H9 (cell line): ENCODE data around the gene FHOD3. TPM values are rescaled to one million over a fixed set of nuclear protein-coding genes. Genes with fewer than 3 reads are reported as not detected.

ENCODE experiments used
- DNase-seq: peaks from one replicate; pipeline ENCODE4 v3.0.0-alpha.2; 2017
- H2AFZ ChIP-seq: one replicate; pipeline ENCODE4 v1.6.1; 2013; ENCODE audit warnings: mild to moderate bottlenecking, low read length, control low read depth, moderate library complexity
- H2AK5ac ChIP-seq: 2 replicates; pipeline ENCODE4 v1.6.1; 2013; ENCODE audit warnings: low read length, control low read depth, mixed read lengths; ENCODE audit not compliant: insufficient read length
- H2BK120ac ChIP-seq: one replicate; pipeline ENCODE4 v1.6.1; 2013; ENCODE audit warnings: low read depth, mild to moderate bottlenecking, low read length, control low read depth, inconsistent platforms; ENCODE audit not compliant: poor library complexity, severe bottlenecking
- H2BK12ac ChIP-seq: 2 replicates; pipeline ENCODE4 v1.6.1; 2013; ENCODE audit warnings: low read length, control low read depth, mixed read lengths, low read depth; ENCODE audit not compliant: insufficient read length
- H2BK15ac ChIP-seq: 2 replicates; pipeline ENCODE4 v1.6.1; 2013; ENCODE audit warnings: low read depth, low read length, control low read depth
- H2BK20ac ChIP-seq: one replicate; pipeline ENCODE4 v1.6.1; 2013; ENCODE audit warnings: low read depth, mild to moderate bottlenecking, low read length, control low read depth, inconsistent platforms; ENCODE audit not compliant: poor library complexity, severe bottlenecking
- H2BK5ac ChIP-seq: 2 replicates; pipeline ENCODE4 v1.6.1; 2013; ENCODE audit warnings: low read length, control low read depth, mixed read lengths; ENCODE audit not compliant: insufficient read length
- H3K14ac ChIP-seq: 2 replicates; pipeline ENCODE4 v1.6.1; 2013; ENCODE audit warnings: low read length, control low read depth; ENCODE audit not compliant: insufficient read depth
- H3K18ac ChIP-seq: 2 replicates; pipeline ENCODE4 v1.6.1; 2013; ENCODE audit warnings: low read depth, mild to moderate bottlenecking, mixed read lengths, low read length, control low read depth; ENCODE audit not compliant: insufficient read length
- H3K23ac ChIP-seq: 2 replicates; pipeline ENCODE4 v1.6.1; 2013; ENCODE audit warnings: low read length, control low read depth, mixed read lengths, low read depth; ENCODE audit not compliant: insufficient read length
- H3K23me2 ChIP-seq: 2 replicates; pipeline ENCODE4 v1.6.1; 2013; ENCODE audit warnings: low read depth, mild to moderate bottlenecking, mixed read lengths, low read length, control low read depth; ENCODE audit not compliant: insufficient read length, poor library complexity, severe bottlenecking
- H3K27ac ChIP-seq: 2 replicates; pipeline ENCODE4 v1.5.1; 2013; ENCODE audit warnings: low read length, control low read depth, mixed read lengths, low read depth; ENCODE audit not compliant: insufficient read length
- H3K27me3 ChIP-seq: 2 replicates; pipeline ENCODE4 v1.6.1; 2013; ENCODE audit warnings: low read length, control low read depth, inconsistent platforms; ENCODE audit not compliant: insufficient read depth
- H3K4ac ChIP-seq: 2 replicates; pipeline ENCODE4 v1.6.1; 2013; ENCODE audit warnings: low read depth, mild to moderate bottlenecking, control low read depth, inconsistent platforms, low read length, moderate library complexity
- H3K4me1 ChIP-seq: 2 replicates; pipeline ENCODE4 v1.6.1; 2013; ENCODE audit warnings: low read length, control low read depth, inconsistent platforms; ENCODE audit not compliant: insufficient read depth
- H3K4me2 ChIP-seq: 2 replicates; pipeline ENCODE4 v1.6.1; 2013; ENCODE audit warnings: low read length, control low read depth, mixed read lengths; ENCODE audit not compliant: insufficient read length, insufficient read depth
- H3K56ac ChIP-seq: 2 replicates; pipeline ENCODE4 v1.6.1; 2013; ENCODE audit warnings: low read depth, mild to moderate bottlenecking, mixed read lengths, low read length, control low read depth; ENCODE audit not compliant: insufficient read length
- H3K79me1 ChIP-seq: 2 replicates; pipeline ENCODE4 v1.6.1; 2013; ENCODE audit warnings: low read depth, mild to moderate bottlenecking, moderate library complexity, low read length, control low read depth, inconsistent platforms; ENCODE audit not compliant: insufficient read depth, poor library complexity, severe bottlenecking
- H3K79me2 ChIP-seq: 2 replicates; pipeline ENCODE4 v1.6.1; 2013; ENCODE audit warnings: low read length, control low read depth, inconsistent platforms; ENCODE audit not compliant: insufficient read depth
- H3K9ac ChIP-seq: 2 replicates; pipeline ENCODE4 v1.6.1; 2013; ENCODE audit warnings: low read length, control low read depth, mixed read lengths; ENCODE audit not compliant: insufficient read length; ENCODE audit errors: extremely low read depth
- H3K9me3 ChIP-seq: one replicate; pipeline ENCODE4 v1.6.1; 2013; ENCODE audit warnings: low read depth, low read length, inconsistent platforms; ENCODE audit not compliant: control insufficient read depth
- H3T11ph ChIP-seq: one replicate; pipeline ENCODE4 v1.6.1; 2013; ENCODE audit warnings: mild to moderate bottlenecking, low read length, control low read depth, inconsistent platforms
- H4K20me1 ChIP-seq: one replicate; pipeline ENCODE4 v1.6.1; 2013; ENCODE audit not compliant: control insufficient read depth, insufficient read length, insufficient read depth
- H4K5ac ChIP-seq: 2 replicates; pipeline ENCODE4 v1.6.1; 2013; ENCODE audit warnings: low read depth, mild to moderate bottlenecking, mixed read lengths, low read length, control low read depth; ENCODE audit not compliant: insufficient read length
- H4K8ac ChIP-seq: replicated peaks from 2 replicates; pipeline ENCODE4 v1.6.1; 2013; ENCODE audit warnings: low read length, control low read depth, mixed read lengths, low read depth; ENCODE audit not compliant: insufficient read length
- H4K91ac ChIP-seq: 2 replicates; pipeline ENCODE4 v1.6.1; 2013; ENCODE audit warnings: low read depth, mild to moderate bottlenecking, moderate library complexity, mixed read lengths, low read length, control low read depth; ENCODE audit not compliant: insufficient read length
- H3K27ac Mint-ChIP-seq, 3 experiments: 2 replicates in 2 of 3; 3 replicates in 1 of 3; pipeline ENCODE4 v1.8.0; 2020 to 2021; ENCODE audit warnings: mixed read lengths in 3 of 3, mild to moderate bottlenecking in 1 of 3, moderate library complexity in 1 of 3
- H3K27me3 Mint-ChIP-seq: 2 replicates; pipeline ENCODE4 v1.8.0; 2021; ENCODE audit warnings: low read depth, mild to moderate bottlenecking, moderate library complexity, mixed read lengths
- H3K36me3 Mint-ChIP-seq, 3 experiments: 2 replicates in 2 of 3; 3 replicates in 1 of 3; pipeline ENCODE4 v1.8.0; 2020 to 2021; ENCODE audit warnings: low read depth in 3 of 3, mixed read lengths in 3 of 3; ENCODE audit not compliant: insufficient read depth in 1 of 3
- H3K4me1 Mint-ChIP-seq, 2 experiments: 2 replicates each; pipeline ENCODE4 v1.8.0; 2020; ENCODE audit warnings: mixed read lengths in 2 of 2
- H3K4me3 Mint-ChIP-seq, 2 experiments: 2 replicates in 1 of 2; 3 replicates in 1 of 2; pipeline ENCODE4 v1.8.0; 2020 to 2021; ENCODE audit warnings: mild to moderate bottlenecking in 2 of 2, mixed read lengths in 2 of 2, moderate library complexity in 1 of 2
- H3K9me3 Mint-ChIP-seq, 2 experiments: 2 replicates in 1 of 2; 3 replicates in 1 of 2; pipeline ENCODE4 v1.8.0; 2020; ENCODE audit warnings: mild to moderate bottlenecking in 2 of 2, mixed read lengths in 2 of 2, moderate library complexity in 1 of 2
- WGBS: extraction: QIAGEN DNeasy Blood & Tissue Kit; methylation state at CpG from one replicate; pipeline ENCODE4 v1.1.7; 2013; ENCODE audit warnings: missing lambda C conversion rate, low lambda C conversion rate, mixed read lengths; ENCODE audit not compliant: insufficient read length; ENCODE audit errors: extremely low coverage; 5-methylcytosine and 5-hydroxymethylcytosine counted together
- total RNA-seq: library from RNA; stranded (reverse); gene quantifications from 2 replicates; pipeline ENCODE4 v1.2.1, GENCODE V29; 2021
- TF ChIP-seq, protein P1 (sequence below): fragments of 200-600 bp; sonication (generic); conservative IDR thresholded peaks from 3 replicates; pipeline ENCODE4 v1.8.0; 2021; ENCODE audit warnings: antibody characterized with exemption, mild to moderate bottlenecking

The FHOD3 gene
- total RNA-seq, 1 experiment from 2014 or later = 8.0 TPM

DNA sequence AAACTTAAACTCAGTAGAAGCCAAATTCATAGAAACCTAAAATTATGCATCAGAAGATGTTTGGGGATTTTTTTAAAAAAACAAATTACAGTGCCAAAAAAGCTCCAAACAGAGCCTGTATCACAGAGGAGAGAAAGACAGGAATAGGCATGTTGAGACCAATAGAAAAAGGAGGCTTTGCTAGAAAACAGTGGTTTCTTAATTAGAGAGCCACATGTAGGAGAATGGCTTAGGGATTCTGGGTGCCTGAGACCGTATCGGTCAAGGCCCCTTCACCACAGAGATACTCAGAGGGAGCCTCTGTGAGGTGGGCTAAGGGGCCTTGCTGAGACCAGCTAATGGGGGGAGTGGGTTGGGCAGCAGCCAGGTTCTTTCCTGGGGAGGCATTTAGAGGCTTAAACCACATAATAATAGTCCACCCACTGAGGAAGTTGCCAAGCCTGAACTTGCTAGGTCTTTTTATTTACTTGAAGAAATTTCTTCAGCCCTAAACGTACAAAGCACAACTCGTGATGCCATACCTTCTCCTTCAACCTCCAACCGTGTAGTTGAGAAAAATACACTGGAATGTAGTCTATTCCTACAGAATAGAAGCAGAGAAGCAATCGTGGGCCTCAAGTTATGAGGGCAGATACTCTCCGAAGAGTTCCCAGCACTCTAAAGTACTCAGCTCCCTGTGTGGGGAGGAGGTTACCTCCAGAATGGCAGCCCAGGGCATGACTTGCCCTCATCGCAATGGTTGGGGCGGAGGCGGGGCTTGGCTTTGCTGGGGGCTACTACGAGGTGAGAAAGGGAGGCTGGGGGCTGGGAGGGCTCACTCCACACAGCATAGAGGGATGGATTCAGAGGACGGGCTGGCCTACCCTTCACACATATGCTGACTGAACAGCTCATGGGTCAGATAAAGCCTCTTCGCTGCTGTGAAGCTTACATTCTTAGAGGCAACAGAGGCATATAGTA lies 293.4 kb downstream of the FHOD3 start:
- no peak overlapping the region for H4K91ac ChIP-seq
- no peak overlapping the region for H2BK20ac ChIP-seq
- WGBS = no CpG with 5 or more reads among the region's 13 CpGs
- no peak overlapping the region for H3K4me3 Mint-ChIP-seq
- H3K14ac ChIP-seq = no peak overlapping the region
- H3K4me1 Mint-ChIP-seq = peaks cover 32 to 39% of the 10 kb centered on the region in 2 experiments
- no peak overlapping the region for H4K8ac ChIP-seq
- no peaks in the 10 kb centered on the region for H3K4me1 ChIP-seq
- peak overlapping the region; percentile 63 to 69 (median 65); a peak in 3 of 7 replicates for H3K27ac Mint-ChIP-seq
- no peak overlapping the region for H2BK120ac ChIP-seq
- H3K27me3 ChIP-seq = no peaks in the 10 kb centered on the region
- H2AFZ ChIP-seq = no peak overlapping the region
- TF ChIP-seq, protein P1, sequence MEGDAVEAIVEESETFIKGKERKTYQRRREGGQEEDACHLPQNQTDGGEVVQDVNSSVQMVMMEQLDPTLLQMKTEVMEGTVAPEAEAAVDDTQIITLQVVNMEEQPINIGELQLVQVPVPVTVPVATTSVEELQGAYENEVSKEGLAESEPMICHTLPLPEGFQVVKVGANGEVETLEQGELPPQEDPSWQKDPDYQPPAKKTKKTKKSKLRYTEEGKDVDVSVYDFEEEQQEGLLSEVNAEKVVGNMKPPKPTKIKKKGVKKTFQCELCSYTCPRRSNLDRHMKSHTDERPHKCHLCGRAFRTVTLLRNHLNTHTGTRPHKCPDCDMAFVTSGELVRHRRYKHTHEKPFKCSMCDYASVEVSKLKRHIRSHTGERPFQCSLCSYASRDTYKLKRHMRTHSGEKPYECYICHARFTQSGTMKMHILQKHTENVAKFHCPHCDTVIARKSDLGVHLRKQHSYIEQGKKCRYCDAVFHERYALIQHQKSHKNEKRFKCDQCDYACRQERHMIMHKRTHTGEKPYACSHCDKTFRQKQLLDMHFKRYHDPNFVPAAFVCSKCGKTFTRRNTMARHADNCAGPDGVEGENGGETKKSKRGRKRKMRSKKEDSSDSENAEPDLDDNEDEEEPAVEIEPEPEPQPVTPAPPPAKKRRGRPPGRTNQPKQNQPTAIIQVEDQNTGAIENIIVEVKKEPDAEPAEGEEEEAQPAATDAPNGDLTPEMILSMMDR = no peak
- H3K79me1 ChIP-seq = no peaks in the 10 kb centered on the region
- H3K9ac ChIP-seq = no peak overlapping the region
- H3K4me2 ChIP-seq = no peak overlapping the region
- no peak overlapping the region for H2AK5ac ChIP-seq
- no peak overlapping the region for H2BK12ac ChIP-seq
- H2BK5ac ChIP-seq = no peak overlapping the region
- H3K27me3 Mint-ChIP-seq = peaks cover 3% of the 10 kb centered on the region; the same call in 1 of the 2 replicates
- H3K79me2 ChIP-seq = no peaks in the 10 kb centered on the region
- no peak overlapping the region for H3K23ac ChIP-seq
- H3K4ac ChIP-seq = no peak overlapping the region
- H3K9me3 Mint-ChIP-seq = no peaks in the 10 kb centered on the region
- H3K9me3 ChIP-seq = no peaks in the 10 kb centered on the region
- no peak overlapping the region for H4K5ac ChIP-seq
- DNase-seq = no peak
- H4K20me1 ChIP-seq = no peaks in the 10 kb centered on the region
- no peaks in the 10 kb centered on the region for H3K36me3 Mint-ChIP-seq
- H3T11ph ChIP-seq = no peak overlapping the region
- H3K23me2 ChIP-seq = no peaks in the 10 kb centered on the region
- no peak overlapping the region for H3K18ac ChIP-seq
- no peak overlapping the region for H3K27ac ChIP-seq
- no peak overlapping the region for H2BK15ac ChIP-seq
- no peak overlapping the region for H3K56ac ChIP-seq
